Measurements from ENCODE around the gene FLNB. TPM values are rescaled to one million over a fixed set of nuclear protein-coding genes. Genes with fewer than 3 reads are reported as not detected.
A peak's percentile ranks its signal among the peaks of the same experiment; 100 is the strongest.

FLNB gene
- total RNA-seq, 4 donors from 2014 or later, result 282 to 707 (median 563) TPM

DNA sequence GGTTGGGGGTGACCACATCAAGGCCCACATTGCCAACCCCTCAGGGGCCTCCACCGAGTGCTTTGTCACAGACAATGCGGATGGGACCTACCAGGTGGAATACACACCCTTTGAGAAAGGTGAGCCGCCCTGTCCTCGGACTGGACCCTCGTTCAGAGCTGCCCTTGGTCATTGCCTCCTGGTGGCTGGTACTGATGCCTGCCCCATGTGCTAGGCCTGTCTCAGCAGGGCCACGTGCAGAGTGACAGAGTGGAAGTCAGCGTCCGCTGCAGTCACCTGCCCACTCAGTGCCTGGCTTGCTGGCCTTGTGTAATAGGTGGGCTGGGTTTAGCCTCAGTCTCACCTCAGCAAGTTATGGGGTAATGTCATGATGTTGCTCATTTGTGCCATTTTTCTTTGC, 116.2 kb downstream of the FLNB start:
- Histone ChIP-seq H3K4me1 (peaks cover 0 to 12% (median 2%) of the 10 kb centered on the region in 4 donors), H3K36me3 (peaks cover 0 to 74% (median 30%) of the 10 kb centered on the region in 4 donors), H3K9me3 (no peaks in the 10 kb centered on the region), H3K27ac (no peak overlapping the region), H3K27me3 (no peaks in the 10 kb centered on the region), H3K4me3 (no peak overlapping the region)
- in situ Hi-C loops (cut with MboI; ENCODE audit: low pct_ligation_motif_present in 1 of 4, low pct_unique_long_range_greater_than_20kb in 1 of 4, low sequenced_read_pairs in 3 of 4), result no loop called here
- DNase-seq, result no peak
- intact Hi-C loops (cut with DNase I; ENCODE audit: low total_unique reads), result no loop called here
- 95% methylated on average over 8 of the region's 8 CpGs; no CpG with 5 or more reads in 1 of the 2 donors for WGBS, 2 donors (ENCODE audit: low coverage in 1 of 2)
- no peak for TF ChIP-seq EP300 (IDR thresholded peaks at IDR 0.05; ENCODE audit: low read depth)
- TF ChIP-seq, protein P1, sequence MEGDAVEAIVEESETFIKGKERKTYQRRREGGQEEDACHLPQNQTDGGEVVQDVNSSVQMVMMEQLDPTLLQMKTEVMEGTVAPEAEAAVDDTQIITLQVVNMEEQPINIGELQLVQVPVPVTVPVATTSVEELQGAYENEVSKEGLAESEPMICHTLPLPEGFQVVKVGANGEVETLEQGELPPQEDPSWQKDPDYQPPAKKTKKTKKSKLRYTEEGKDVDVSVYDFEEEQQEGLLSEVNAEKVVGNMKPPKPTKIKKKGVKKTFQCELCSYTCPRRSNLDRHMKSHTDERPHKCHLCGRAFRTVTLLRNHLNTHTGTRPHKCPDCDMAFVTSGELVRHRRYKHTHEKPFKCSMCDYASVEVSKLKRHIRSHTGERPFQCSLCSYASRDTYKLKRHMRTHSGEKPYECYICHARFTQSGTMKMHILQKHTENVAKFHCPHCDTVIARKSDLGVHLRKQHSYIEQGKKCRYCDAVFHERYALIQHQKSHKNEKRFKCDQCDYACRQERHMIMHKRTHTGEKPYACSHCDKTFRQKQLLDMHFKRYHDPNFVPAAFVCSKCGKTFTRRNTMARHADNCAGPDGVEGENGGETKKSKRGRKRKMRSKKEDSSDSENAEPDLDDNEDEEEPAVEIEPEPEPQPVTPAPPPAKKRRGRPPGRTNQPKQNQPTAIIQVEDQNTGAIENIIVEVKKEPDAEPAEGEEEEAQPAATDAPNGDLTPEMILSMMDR (IDR thresholded peaks at IDR 0.05), result no peak
- TF ChIP-seq POLR2A (IDR thresholded peaks at IDR 0.05), result no peak
- no peak for TF ChIP-seq POLR2AphosphoS5 (IDR thresholded peaks at IDR 0.05)

DNA sequence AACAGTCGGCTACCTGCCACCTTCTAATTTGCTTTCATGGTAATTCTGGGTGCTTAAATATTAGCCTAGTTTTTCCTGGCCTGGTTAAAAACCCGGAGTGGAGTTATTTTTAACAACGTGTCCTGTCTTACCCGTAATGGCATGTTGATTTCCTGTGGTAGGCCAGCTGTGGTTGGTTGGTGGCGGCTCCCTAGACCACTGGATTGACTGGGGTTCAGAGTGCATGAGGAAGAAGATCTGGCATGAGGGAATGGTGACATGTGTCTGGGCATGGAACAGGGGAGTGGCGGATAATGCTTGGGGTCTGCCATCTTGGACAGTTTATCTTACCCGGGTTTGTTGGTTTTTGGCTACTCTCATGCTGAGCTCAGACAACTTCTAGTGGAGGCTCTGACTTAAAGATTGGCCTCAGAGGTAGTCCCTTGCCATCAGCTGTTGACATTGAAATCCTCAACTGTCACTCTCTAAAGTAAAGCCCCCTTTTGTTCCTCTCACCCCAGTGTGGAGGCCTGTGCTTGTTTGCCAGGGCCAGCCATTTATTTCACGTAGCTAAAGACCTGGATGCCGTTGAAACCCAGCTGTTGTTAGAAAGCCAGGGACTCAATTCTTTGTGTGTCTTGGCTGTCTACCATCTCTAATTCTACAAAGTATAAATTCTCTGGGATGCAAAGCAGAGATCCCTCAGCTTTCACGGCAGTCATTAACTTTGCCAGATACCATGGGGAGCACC, 121.0 kb downstream of the FLNB start:
- intact Hi-C loops (cut with DNase I; ENCODE audit: low total_unique reads), result no loop called here
- H3K27ac ChIP-seq, result peak overlapping the region in 1 of 4 donors; percentile 38
- 85 to 90% methylated on average over 2 to 10 of the region's 10 CpGs for WGBS, 2 donors (ENCODE audit: low coverage in 1 of 2)

DNA sequence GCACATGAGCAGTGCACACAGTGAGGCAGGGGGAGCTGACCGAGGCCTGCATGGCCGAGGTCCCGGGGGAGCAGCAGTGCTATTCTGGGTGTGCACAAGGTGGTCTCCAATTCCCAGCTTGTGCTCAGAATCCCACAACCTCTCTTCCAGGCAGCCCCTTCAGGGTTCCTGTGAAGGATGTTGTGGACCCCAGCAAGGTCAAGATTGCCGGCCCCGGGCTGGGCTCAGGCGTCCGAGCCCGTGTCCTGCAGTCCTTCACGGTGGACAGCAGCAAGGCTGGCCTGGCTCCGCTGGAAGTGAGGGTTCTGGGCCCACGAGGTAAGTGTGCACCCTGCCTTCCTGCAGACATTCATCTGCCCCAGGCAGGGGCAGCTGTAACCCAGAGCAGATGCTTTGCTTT, 122.4 kb downstream of the FLNB start:
- intact Hi-C loops (cut with DNase I; ENCODE audit: low total_unique reads) (no loop called here), in situ Hi-C loops (cut with MboI; ENCODE audit: low pct_ligation_motif_present in 1 of 4, low pct_unique_long_range_greater_than_20kb in 1 of 4, low sequenced_read_pairs in 3 of 4) (no loop called here)
- H3K36me3 ChIP-seq, result peaks cover 0 to 64% (median 24%) of the 10 kb centered on the region in 4 donors
- 93% methylated on average over 11 of the region's 11 CpGs; no CpG with 5 or more reads in 1 of the 2 donors for WGBS, 2 donors (ENCODE audit: low coverage in 1 of 2)
- H3K4me3 ChIP-seq, result no peak overlapping the region
- H3K27ac ChIP-seq, result no peak overlapping the region
- no peaks in the 10 kb centered on the region for H3K9me3 ChIP-seq
- DNase-seq, result no peak
- no peaks in the 10 kb centered on the region for H3K27me3 ChIP-seq
- TF ChIP-seq POLR2AphosphoS5 (IDR thresholded peaks at IDR 0.05) (no peak), EP300 (IDR thresholded peaks at IDR 0.05; ENCODE audit: low read depth) (no peak), POLR2A (IDR thresholded peaks at IDR 0.05) (no peak)
- TF ChIP-seq, protein P1 (IDR thresholded peaks at IDR 0.05), result no peak
- no peaks in the 10 kb centered on the region for H3K4me1 ChIP-seq

More for the DNA sequence above, 121.0 kb downstream of the FLNB start:
- peaks cover 0 to 62% (median 24%) of the 10 kb centered on the region in 4 donors for H3K36me3 ChIP-seq
- no peaks in the 10 kb centered on the region for H3K9me3 ChIP-seq
- no peak overlapping the region for H3K4me3 ChIP-seq
- no peaks in the 10 kb centered on the region for H3K27me3 ChIP-seq
- in situ Hi-C loops (cut with MboI; ENCODE audit: low pct_ligation_motif_present in 1 of 4, low pct_unique_long_range_greater_than_20kb in 1 of 4, low sequenced_read_pairs in 3 of 4), result no loop called here
- no peaks in the 10 kb centered on the region for H3K4me1 ChIP-seq
- DNase-seq, result no peak
- TF ChIP-seq EP300 (IDR thresholded peaks at IDR 0.05; ENCODE audit: low read depth) (no peak), POLR2A (IDR thresholded peaks at IDR 0.05) (no peak), POLR2AphosphoS5 (IDR thresholded peaks at IDR 0.05) (no peak)
- TF ChIP-seq, protein P1 (IDR thresholded peaks at IDR 0.05), result no peak

DNA sequence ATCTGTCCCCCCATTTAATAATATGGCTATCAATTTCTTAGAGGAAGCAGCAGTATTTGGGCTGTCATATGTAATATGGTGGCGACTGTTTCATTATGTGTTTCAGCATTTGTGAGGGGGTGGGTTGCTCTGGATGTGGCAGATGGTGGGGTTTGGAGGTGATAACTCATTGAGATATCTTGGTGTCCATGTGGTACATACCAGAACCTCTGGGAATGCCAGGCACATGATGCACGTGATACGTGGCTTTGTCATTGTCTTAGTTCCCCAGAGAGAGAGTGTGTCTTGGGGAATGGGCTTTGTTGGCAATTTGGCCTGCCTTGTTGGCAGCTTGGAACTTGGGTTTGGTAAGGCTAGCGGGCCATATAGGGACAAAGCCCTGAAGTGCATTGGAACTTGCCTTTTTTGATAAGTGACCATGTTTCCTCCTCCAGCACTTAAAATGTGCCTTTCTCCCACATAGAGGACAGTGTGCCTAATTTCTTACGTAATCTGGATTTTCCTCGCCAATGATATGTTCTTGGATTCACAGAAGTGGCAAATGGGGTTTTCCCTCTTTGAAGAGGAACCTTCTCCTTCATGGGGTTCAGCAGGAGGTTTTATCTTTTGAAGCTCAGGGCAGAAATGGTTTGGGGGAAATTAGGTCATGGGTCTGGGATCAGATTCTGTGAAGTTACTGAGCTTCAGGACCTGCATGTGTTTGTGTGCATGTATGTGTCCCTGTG, 123.0 kb downstream of the FLNB start:
- intact Hi-C loops (cut with DNase I; ENCODE audit: low total_unique reads) (no loop called here), in situ Hi-C loops (cut with MboI; ENCODE audit: low pct_ligation_motif_present in 1 of 4, low pct_unique_long_range_greater_than_20kb in 1 of 4, low sequenced_read_pairs in 3 of 4) (no loop called here)
- Histone ChIP-seq H3K27ac (no peak overlapping the region), H3K36me3 (peaks cover 0 to 63% (median 24%) of the 10 kb centered on the region in 4 donors), H3K27me3 (no peaks in the 10 kb centered on the region), H3K4me1 (no peaks in the 10 kb centered on the region), H3K4me3 (no peak overlapping the region), H3K9me3 (no peaks in the 10 kb centered on the region)
- no peak for DNase-seq
- no peak for TF ChIP-seq POLR2A (IDR thresholded peaks at IDR 0.05)
- TF ChIP-seq EP300 (IDR thresholded peaks at IDR 0.05; ENCODE audit: low read depth), result no peak
- TF ChIP-seq, protein P1 (IDR thresholded peaks at IDR 0.05), result no peak
- TF ChIP-seq POLR2AphosphoS5 (IDR thresholded peaks at IDR 0.05), result no peak
- 90 to 100% methylated on average over 2 to 6 of the region's 6 CpGs for WGBS, 2 donors (ENCODE audit: low coverage in 1 of 2)
